NCI-H82 treated with DMSO at 0.1 percent for 48 hours (cell line): Measurements from ENCODE around the gene PCCA.
"Not testable (repeated sequence)": the region's sequence is repeated elsewhere in the genome, so short reads cannot be mapped to it uniquely, and the experiment has no call there.

Experiments
- DNase-seq: peaks from one replicate; lab custom pipeline; 2025; ENCODE audit not compliant: unreplicated experiment; lab: John Stamatoyannopoulos, UW

The PCCA gene

GRCh38 chr13:100300708-100301107, 211.8 kb downstream of the PCCA start:
- DNase-seq, result peak; percentile 94

DNA sequence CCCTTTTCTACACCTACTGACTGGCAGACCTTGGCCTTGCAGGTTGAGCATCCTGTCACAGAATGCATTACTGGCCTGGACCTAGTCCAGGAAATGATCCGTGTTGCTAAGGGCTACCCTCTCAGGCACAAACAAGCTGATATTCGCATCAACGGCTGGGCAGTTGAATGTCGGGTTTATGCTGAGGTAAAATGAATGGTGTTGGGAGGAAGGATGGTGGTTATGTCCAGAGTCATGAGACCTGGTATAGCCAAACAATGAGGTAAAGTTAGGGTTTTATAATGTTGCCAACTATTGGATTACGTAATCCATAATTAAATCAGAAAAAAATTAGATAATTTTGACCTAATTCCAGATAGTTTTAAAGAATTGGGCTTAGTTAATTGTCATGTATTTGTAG, 212.5 kb downstream of the PCCA start:
- peak; percentile 38 for DNase-seq

DNA sequence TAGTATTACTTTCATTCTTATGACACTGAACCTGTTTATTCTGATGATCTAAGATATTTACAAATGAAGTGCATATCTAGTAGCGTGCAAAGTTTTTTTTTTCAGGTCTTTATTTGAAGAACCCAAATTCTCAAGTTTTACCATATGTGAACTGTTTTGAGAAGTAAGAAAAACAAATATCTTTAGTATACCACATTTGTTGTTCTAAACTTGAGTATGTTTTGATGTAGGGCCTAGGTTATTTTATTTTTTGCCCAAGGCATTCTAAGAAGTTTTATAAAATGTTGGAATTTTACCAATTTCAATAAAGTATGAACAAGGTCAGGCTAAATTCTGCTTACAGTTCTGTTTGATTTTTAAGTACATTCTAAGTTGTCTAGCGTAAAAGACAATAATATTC, 213.5 kb downstream of the PCCA start:
- DNase-seq, result no peak

DNA sequence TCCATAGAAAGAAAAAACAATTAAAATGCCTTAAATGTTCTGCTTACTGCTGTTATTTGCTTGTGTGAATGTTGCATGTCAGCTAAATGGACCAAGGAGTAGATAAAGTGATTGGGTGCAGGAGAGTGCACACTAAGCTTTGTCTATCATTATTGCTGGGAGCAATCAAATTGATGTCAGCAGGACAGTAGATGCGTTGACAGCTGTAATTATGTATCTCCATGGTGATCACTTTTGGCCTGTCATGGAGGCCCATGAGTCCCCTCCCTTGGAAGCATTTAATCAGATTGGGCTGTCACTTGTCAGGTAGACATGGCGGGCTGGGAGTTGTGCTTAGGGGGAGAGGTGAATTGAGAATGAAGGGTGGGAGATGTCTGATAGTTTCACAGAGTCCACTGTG, 215.3 kb downstream of the PCCA start:
- DNase-seq, result no peak

DNA sequence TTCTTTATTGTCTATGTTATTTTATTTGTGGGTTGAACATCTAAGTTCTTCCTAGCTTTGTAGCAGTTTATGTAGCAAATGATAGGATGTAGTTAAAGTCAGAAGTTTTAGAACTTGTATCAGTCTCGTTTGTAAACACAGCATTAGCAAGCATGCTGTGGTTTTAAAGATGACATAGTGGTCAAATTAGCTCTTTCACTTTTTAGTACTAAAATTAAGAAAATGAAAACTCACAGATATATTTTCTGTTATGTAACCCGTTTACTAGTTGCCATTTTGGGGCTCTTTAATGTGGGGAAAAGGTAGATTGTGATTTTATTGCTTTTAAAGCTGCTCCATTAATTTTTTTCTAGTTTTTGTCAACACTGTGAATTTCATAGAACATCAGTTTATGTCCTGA, 216.5 kb downstream of the PCCA start:
- DNase-seq, result no peak

DNA sequence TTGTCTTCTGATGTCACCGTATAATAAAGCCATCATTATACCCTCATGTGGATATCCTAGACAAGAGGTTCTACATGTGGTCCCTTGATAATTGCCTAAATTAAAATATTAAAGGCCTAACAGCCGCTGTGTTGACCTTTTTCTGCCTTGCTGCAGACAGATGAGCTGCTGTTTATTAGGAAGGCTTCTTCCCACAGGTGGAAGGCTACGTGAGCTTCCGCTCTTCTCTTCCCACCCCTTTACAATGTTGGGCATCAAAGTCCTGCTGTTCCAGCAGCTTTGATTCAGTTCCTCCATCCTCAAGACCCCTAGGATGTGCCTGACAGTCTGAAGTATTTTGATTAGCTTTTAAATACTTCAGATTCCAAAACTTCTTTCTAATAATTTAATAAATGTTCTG, 217.1 kb downstream of the PCCA start:
- DNase-seq, result no peak

DNA sequence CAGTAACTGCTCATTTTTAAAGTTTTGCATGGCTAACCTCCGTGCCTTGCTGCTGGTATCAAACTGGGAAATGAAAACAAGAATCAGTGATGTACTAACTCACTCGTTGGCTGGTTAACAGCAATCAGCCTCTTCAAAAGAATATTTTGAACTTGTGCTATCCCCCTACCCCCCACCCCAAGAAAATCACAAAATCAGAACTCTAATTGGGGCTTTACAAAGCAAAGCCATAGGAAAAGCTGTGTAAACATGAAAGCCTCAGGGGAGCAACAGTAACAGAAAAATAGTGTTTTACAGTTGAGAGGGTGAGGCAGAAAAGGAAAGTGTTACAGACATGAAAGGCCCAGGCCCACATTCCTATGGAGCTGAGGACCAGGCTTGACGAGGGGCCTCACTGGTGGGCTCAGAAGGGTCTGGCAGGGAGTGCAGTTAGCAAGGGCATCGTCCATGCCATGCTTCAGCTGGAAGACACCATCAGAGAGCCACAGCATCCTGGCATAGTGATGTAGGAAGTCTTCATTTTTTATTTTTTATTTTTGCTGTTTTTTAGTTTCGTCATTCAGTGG, 217.6 kb downstream of the PCCA start:
- DNase-seq, result no peak

- no peak for DNase-seq
These were observed 225.4 kb downstream of the PCCA start for GRCh38 chr13:100314132-100314910.

GRCh38 chr13:100315522-100315921, 226.6 kb downstream of the PCCA start:
- DNase-seq, result no peak

DNA sequence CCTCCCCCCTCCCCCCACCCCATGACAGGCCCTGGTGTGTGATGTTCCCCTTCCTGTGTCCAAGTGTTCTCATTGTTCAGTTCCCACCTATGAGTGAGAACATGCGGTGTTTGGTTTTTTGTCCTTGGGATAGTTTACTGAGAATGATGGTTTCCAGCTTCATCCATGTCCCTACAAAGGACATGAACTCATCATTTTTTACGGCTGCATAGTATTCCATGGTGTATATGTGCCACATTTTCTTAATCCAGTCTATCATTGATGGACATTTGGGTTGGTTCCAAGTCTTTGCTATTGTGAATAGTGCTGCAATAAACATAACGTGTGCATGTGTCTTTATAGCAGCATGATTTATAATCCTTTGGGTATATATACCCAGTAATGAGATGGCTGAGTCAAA, 229.6 kb downstream of the PCCA start:
- DNase-seq, result not testable (repeated sequence)

DNA sequence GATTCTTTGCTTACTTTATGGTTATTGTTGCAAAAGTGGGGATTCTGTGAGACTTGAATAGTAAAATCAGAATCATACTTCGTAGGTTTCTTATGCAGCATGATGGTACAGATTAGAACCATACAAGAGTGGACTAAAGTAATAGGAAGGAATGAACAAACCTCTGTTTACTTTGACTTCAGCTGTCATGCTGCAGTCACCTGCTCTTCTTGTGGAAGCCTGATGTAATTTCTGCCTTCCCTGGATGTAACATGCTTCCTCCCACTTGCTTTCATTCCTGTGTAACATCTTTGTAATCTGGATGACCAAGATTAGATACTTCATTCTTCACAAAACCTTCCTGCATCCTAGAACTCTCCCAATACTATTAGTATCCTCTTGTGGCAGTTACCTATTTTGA, 235.0 kb downstream of the PCCA start:
- no peak for DNase-seq

DNA sequence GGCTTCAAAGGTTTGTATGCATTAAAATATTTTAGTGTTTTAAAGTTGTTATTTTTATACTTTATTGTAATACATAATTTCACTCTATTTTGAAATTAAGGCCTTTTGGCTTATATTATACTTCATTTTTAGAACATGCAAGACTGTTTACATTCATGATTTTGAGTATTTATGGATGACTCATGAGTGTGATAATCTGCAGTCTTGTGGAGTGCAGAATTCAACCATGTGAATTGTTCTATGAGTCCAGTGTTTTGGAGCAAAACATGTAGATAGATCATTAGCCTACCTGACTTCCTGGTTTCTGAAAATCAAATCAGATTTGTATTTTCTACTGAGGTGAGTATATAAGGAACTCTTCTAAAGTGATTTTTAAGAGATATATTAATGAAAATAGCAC, 241.8 kb downstream of the PCCA start:
- no peak for DNase-seq

DNA sequence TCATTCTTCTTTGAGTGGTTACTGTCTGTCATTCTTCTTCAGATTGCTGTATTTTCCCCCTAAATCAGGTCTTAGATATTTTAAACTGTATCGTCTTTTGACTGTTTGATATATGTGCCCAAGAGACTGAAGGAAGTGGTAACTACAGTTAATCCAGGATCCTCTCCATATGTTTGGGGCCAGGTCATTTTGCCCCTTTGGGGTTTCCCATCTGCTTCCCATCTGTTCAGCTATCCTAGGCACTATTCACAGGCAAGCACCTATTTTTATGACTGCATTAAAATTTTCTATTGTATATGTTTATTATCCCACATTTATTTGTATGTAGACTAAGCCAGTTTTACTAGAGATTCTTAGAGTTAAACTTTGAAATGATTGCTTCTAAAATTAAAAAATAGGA, 244.2 kb downstream of the PCCA start:
- peak; percentile 65 for DNase-seq

DNA sequence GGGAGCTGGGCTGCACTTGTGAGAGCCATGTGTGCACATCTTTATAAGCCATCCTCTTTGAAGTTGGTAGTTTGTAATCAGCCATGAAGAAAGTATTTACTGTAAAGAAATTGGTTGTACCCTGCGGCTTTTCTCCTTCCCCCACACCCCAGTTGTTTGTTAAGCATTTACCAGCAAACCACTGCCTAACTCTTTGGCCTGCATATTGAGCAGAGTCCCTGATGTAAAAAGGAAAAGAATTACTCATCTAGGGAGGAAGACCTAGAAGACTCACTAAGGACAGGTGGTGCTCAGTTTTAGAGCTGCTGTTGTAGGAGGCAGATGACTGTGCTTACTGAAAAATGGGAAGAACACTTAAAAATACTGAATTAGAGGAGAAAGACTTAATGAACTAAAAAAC, 245.3 kb downstream of the PCCA start:
- no peak for DNase-seq

GRCh38 chr13:100336795-100337516, 248.1 kb downstream of the PCCA start:
- no peak for DNase-seq

DNA sequence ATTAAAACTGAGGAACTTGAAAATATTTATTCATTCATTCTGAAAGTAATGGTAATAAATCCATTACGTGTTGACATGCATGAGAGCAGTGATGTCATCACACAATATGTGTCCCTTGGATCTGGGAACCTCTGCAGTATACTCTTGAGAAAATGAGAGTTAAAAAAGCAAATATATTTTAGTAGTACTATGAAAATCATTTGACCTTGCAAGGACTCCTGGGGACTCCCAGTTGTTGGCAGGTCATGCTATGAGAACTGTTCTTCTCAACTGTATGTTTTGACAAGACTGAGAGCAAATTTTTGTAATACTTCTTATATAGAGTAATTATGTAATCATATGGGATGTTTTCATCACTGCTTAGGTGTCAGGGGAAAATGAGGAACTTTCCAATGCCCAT, 249.4 kb downstream of the PCCA start:
- no peak for DNase-seq

GRCh38 chr13:100339411-100339940, 250.6 kb downstream of the PCCA start:
- no peak for DNase-seq

DNA sequence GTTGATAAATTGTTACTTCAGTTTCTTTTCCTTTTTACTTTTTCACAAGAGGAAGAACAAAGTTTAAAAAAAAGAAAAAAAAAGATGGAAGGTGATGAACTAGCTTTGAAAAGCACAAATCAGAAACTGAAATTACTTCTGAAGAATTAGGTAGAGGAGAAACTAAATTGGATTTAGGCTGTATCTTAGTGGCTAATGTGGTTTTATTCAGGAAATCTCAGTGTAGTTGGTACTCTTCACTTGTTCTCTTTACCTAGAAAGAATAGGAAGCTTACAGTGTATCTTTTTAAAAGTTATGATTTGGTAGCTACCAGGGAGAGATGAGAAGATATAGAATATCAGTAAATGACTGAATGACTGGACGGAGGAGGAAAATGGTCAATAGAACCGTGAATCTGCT, 252.0 kb downstream of the PCCA start:
- no peak for DNase-seq

DNA sequence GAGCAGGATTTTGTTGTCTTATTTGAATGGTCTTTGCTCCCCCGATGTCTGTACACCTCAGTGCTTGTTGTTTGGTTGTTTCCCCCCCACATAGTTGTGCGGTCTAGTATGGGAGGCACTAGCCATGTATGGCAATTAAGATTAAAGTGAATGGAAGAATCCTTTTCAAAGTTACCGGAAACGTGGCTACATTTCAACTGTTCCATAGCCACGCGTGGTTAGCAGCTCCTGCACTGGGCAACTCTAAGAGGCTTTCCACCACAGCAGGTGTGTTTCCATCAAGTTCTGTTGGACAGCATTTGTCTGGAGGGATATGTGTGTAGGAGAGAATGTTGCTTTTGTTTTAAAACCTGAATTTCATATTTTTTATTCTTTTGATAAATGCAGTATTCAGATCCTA, 252.4 kb downstream of the PCCA start:
- DNase-seq, result no peak

GRCh38 chr13:100344544-100344943, 255.7 kb downstream of the PCCA start:
- DNase-seq, result no peak

DNA sequence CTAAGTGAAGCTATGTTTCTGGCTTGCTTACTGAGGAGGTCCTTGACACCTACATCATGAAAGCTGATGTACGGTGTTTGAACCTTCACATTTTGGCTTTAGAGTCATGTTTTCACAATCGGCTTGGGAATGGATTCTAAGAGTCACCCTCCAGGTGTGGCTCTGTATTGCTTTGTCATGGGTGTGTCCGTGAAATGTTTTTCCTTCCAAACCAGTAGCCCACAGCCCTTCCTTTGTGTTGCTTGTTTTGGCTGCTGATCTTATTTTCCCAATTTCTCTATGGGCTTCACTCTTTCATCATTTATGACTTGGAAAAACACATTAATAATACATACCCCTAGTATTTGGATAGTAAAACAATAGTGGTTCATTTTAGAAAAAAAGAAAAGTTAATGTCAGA, 259.1 kb downstream of the PCCA start:
- DNase-seq, result no peak

DNA sequence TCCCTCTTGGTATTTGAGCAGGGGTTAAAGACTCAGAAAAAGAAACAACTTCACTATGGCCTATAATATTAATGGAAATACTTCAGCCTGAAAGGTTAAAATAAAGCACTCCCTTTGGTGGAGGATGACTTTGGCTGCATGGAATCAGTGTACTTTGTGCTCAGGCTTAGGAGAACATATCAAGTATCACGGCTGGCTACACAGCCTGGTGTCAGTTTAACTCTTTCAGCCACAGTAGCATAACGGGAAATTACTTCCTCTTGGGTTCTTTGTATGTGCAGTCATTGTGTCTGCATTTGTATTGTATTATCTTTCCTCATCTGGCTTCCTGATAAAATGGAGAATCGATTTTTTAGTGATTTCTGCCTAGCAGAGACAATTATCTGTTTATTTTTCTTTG, 260.7 kb downstream of the PCCA start:
- no peak for DNase-seq
